ENCODE measurements around the gene C1orf105. TPM values are rescaled to one million over a fixed set of nuclear protein-coding genes. Genes with fewer than 3 reads are reported as not detected.

The C1orf105 gene
- total and polyA plus RNA-seq, 2 experiments from 2014 or later, result not detected

DNA sequence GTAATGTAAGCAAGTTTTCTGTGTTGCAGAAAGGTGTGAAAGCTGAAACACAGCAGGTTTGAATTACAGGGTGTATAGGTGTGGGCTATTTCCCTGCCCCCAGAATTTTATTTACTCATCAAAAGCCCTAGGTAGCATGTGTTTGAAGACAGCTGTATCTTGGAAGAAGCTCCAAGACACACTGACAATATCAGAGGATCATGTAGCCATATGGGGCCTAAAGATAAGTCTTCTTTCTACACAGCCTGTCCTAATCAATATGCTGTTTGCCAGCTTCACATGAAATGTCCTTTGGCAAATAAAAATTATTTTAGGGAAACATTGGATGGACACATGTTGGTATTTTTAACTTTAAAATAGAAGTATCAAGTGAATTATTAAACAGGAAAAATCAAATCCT, 95.0 kb downstream of the C1orf105 start:
- H3K4me2 ChIP-seq, result no peak overlapping the region
- no peaks in the 10 kb centered on the region for H3K36me3 ChIP-seq (ENCODE audit: insufficient read depth)
- ATAC-seq, result no peak
- H3K27me3 Mint-ChIP-seq (ENCODE audit: insufficient read depth, low read depth, poor library complexity), result no peaks in the 10 kb centered on the region
- H3K79me2 ChIP-seq (replicated peaks; ENCODE audit: insufficient read depth), result no peaks in the 10 kb centered on the region
- H3K4me3 ChIP-seq, result no peak overlapping the region
- no peaks in the 10 kb centered on the region for H4K20me1 ChIP-seq (replicated peaks; ENCODE audit: insufficient read depth)
- no peak overlapping the region for H3K27ac ChIP-seq (ENCODE audit: low read depth)
- no peaks in the 10 kb centered on the region for H3K4me1 ChIP-seq (ENCODE audit: insufficient read depth)
- H3K4me3 Mint-ChIP-seq, result no peak overlapping the region
- H3K36me3 Mint-ChIP-seq (ENCODE audit: low read depth), result no peaks in the 10 kb centered on the region
- H2AFZ ChIP-seq, result no peak overlapping the region
- DNase-seq (ENCODE audit: low spot score), result no peak
- no peaks in the 10 kb centered on the region for H3K9me3 Mint-ChIP-seq
- H3K27me3 ChIP-seq (ENCODE audit: insufficient read depth), result no peaks in the 10 kb centered on the region
- TF ChIP-seq JUNB (IDR thresholded peaks at IDR 0.05; ENCODE audit: unreplicated experiment) (no peak), ZNF114 (CRISPR knock-in tag; IDR thresholded peaks at IDR 0.05) (no peak), ZNF331 (CRISPR knock-in tag; IDR thresholded peaks at IDR 0.05; ENCODE audit: low read depth) (no peak), EZH2phosphoT487 (IDR thresholded peaks at IDR 0.05; ENCODE audit: unreplicated experiment) (no peak)
- TF ChIP-seq, protein P1, sequence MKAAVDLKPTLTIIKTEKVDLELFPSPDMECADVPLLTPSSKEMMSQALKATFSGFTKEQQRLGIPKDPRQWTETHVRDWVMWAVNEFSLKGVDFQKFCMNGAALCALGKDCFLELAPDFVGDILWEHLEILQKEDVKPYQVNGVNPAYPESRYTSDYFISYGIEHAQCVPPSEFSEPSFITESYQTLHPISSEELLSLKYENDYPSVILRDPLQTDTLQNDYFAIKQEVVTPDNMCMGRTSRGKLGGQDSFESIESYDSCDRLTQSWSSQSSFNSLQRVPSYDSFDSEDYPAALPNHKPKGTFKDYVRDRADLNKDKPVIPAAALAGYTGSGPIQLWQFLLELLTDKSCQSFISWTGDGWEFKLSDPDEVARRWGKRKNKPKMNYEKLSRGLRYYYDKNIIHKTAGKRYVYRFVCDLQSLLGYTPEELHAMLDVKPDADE (IDR thresholded peaks at IDR 0.05), result no peak
- TF ChIP-seq, protein P2, sequence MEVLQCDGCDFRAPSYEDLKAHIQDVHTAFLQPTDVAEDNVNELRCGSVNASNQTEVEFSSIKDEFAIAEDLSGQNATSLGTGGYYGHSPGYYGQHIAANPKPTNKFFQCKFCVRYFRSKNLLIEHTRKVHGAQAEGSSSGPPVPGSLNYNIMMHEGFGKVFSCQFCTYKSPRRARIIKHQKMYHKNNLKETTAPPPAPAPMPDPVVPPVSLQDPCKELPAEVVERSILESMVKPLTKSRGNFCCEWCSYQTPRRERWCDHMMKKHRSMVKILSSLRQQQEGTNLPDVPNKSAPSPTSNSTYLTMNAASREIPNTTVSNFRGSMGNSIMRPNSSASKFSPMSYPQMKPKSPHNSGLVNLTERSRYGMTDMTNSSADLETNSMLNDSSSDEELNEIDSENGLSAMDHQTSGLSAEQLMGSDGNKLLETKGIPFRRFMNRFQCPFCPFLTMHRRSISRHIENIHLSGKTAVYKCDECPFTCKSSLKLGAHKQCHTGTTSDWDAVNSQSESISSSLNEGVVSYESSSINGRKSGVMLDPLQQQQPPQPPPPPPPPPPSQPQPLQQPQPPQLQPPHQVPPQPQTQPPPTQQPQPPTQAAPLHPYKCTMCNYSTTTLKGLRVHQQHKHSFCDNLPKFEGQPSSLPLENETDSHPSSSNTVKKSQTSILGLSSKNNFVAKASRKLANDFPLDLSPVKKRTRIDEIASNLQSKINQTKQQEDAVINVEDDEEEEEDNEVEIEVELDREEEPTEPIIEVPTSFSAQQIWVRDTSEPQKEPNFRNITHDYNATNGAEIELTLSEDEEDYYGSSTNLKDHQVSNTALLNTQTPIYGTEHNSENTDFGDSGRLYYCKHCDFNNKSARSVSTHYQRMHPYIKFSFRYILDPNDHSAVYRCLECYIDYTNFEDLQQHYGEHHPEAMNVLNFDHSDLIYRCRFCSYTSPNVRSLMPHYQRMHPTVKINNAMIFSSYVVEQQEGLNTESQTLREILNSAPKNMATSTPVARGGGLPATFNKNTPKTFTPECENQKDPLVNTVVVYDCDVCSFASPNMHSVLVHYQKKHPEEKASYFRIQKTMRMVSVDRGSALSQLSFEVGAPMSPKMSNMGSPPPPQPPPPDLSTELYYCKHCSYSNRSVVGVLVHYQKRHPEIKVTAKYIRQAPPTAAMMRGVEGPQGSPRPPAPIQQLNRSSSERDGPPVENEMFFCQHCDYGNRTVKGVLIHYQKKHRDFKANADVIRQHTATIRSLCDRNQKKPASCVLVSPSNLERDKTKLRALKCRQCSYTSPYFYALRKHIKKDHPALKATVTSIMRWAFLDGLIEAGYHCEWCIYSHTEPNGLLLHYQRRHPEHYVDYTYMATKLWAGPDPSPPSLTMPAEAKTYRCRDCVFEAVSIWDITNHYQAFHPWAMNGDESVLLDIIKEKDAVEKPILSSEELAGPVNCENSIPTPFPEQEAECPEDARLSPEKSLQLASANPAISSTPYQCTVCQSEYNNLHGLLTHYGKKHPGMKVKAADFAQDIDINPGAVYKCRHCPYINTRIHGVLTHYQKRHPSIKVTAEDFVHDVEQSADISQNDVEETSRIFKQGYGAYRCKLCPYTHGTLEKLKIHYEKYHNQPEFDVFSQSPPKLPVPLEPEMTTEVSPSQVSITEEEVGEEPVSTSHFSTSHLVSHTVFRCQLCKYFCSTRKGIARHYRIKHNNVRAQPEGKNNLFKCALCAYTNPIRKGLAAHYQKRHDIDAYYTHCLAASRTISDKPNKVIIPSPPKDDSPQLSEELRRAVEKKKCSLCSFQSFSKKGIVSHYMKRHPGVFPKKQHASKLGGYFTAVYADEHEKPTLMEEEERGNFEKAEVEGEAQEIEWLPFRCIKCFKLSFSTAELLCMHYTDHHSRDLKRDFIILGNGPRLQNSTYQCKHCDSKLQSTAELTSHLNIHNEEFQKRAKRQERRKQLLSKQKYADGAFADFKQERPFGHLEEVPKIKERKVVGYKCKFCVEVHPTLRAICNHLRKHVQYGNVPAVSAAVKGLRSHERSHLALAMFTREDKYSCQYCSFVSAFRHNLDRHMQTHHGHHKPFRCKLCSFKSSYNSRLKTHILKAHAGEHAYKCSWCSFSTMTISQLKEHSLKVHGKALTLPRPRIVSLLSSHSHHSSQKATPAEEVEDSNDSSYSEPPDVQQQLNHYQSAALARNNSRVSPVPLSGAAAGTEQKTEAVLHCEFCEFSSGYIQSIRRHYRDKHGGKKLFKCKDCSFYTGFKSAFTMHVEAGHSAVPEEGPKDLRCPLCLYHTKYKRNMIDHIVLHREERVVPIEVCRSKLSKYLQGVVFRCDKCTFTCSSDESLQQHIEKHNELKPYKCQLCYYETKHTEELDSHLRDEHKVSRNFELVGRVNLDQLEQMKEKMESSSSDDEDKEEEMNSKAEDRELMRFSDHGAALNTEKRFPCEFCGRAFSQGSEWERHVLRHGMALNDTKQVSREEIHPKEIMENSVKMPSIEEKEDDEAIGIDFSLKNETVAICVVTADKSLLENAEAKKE (CRISPR knock-in tag; IDR thresholded peaks at IDR 0.05), result no peak
- no peaks in the 10 kb centered on the region for H3K4me1 Mint-ChIP-seq
- no peaks in the 10 kb centered on the region for H3F3A ChIP-seq (replicated peaks; ENCODE audit: low read depth)
- no peak overlapping the region for H3K27ac Mint-ChIP-seq
- H3K9me2 ChIP-seq (ENCODE audit: insufficient read depth), result no peaks in the 10 kb centered on the region
